ENCODE measurements around the gene RALB. TPM values are rescaled to one million over a fixed set of nuclear protein-coding genes. Genes with fewer than 3 reads are reported as not detected.

Gene RALB
- total and polyA plus RNA-seq, 2 of the 8 experiments (the other 6 are each of a cell fraction or from before 2014, with no cell fraction given), result 12.0 to 16.6 TPM

- Histone ChIP-seq H2BK120ac (replicated peaks; ENCODE audit: low read depth, low read length) (no peak overlapping the region), H3K9me3 (ENCODE audit: insufficient read depth in 2 of 2, low read depth in 1 of 2, low read length in 1 of 2) (peaks cover 7 to 9% of the 10 kb centered on the region in 2 experiments), H2BK5ac (ENCODE audit: low read depth, low read length) (no peak overlapping the region), H2AK5ac (ENCODE audit: low read depth, low read length) (peak overlapping the region; percentile 67; the same call in 1 of the 2 replicates), H2BK20ac (ENCODE audit: low read length) (no peak overlapping the region), H3K9ac (replicated peaks in 1 of 4; ENCODE audit: extremely low read depth in 1 of 4, low read depth in 3 of 4, low read length in 3 of 4) (no peak overlapping the region), H3K79me2 (ENCODE audit: control insufficient read depth in 1 of 2, insufficient read depth in 2 of 2, low read length in 2 of 2) (peaks cover 0 to 2% of the 10 kb centered on the region in 2 experiments; a peak in 1 of 4 replicates), H4K20me1 (replicated peaks in 1 of 2; ENCODE audit: control insufficient read depth in 1 of 2, insufficient read depth in 2 of 2, low read length in 2 of 2) (peaks cover 3 to 5% of the 10 kb centered on the region in 2 experiments), H3K56ac (replicated peaks; ENCODE audit: insufficient read length, low read depth, low read length) (no peak overlapping the region), H3K18ac (ENCODE audit: extremely low read depth, low read length) (no peak overlapping the region), H3K23me2 (ENCODE audit: low read depth, low read length) (peaks cover 3% of the 10 kb centered on the region; the same call in 1 of the 2 replicates), H4K91ac (replicated peaks; ENCODE audit: insufficient read length, low read length) (no peak overlapping the region), H2BK15ac (ENCODE audit: low read length) (no peak overlapping the region), H3K4ac (replicated peaks; ENCODE audit: insufficient read length, low read depth, low read length) (no peak overlapping the region), H3K4me1 (replicated peaks in 1 of 4; ENCODE audit: control insufficient read depth in 3 of 4, insufficient read depth in 4 of 4, low read length in 3 of 4) (peaks cover 0 to 7% (median 6%) of the 10 kb centered on the region in 4 experiments; a peak in 5 of 7 replicates), H4K5ac (ENCODE audit: insufficient read length, low read depth, low read length) (no peak overlapping the region), H3K23ac (ENCODE audit: insufficient read length) (no peak overlapping the region), H4K8ac (ENCODE audit: extremely low read depth, insufficient read depth, low read length) (peak overlapping the region; percentile 96), H3K4me2 (ENCODE audit: insufficient read depth in 1 of 2, low read depth in 2 of 2, low read length in 2 of 2) (peak overlapping the region; percentile 67 to 76), H3K27ac (ENCODE audit: low read depth, low read length) (0 out of 2 replicates have a peak overlapping the region, but pooled peaks have one; percentile 65), H3K79me1 (ENCODE audit: low read depth, low read length) (no peaks in the 10 kb centered on the region), H3K36me3 (ENCODE audit: control insufficient read depth in 2 of 4, insufficient read depth in 4 of 4, low read length in 3 of 4) (peaks cover 0 to 6% (median 0%) of the 10 kb centered on the region in 4 experiments; a peak in 3 of 8 replicates), H2AFZ (ENCODE audit: low read length) (peak overlapping the region; percentile 35; the same call in 1 of the 2 replicates), H3K14ac (ENCODE audit: insufficient read length) (no peak overlapping the region), H3K4me3 (ENCODE audit: extremely low read depth in 1 of 4, insufficient read depth in 2 of 4, low read depth in 3 of 4, low read length in 4 of 4) (peak overlapping the region; percentile 49 to 78 (median 52); a peak in 5 of 8 replicates), H2BK12ac (ENCODE audit: low read depth, low read length) (no peak overlapping the region), H3K27me3 (replicated peaks in 1 of 4; ENCODE audit: control insufficient read depth in 3 of 4, extremely low read depth in 1 of 4, insufficient read depth in 3 of 4, low read length in 3 of 4) (peaks cover 13 to 38% (median 29%) of the 10 kb centered on the region in 4 experiments)
- DNase-seq (ENCODE audit: low read depth in 1 of 2, low spot score in 2 of 2), result no peak
- CTCF ChIA-PET (ENCODE audit: partially characterized antibody), result no interaction called here
- no peak for FAIRE-seq
- 90% methylated on average over 39 of the region's 49 CpGs; no CpG with 5 or more reads in 1 of the 2 experiments for WGBS, 2 experiments (ENCODE audit: extremely low coverage in 1 of 2, insufficient coverage in 1 of 2, insufficient read length in 1 of 2, insufficient replicate concordance in 2 of 2, low coverage in 1 of 2, low lambda C conversion rate in 2 of 2, missing lambda C conversion rate in 1 of 2)
- POLR2A ChIA-PET (ENCODE audit: partially characterized antibody), result interaction anchor here (1.0 to 1.2 kb wide), 3 partner anchors 12 to 25 kb away, joined by 3 read pairs; no protein-coding TSS in a partner anchor
- TF ChIP-seq JUND (IDR thresholded peaks at IDR 0.05; ENCODE audit: low read length) (no peak), RNF2 (IDR thresholded peaks at IDR 0.05; ENCODE audit: borderline replicate concordance, low read depth, low read length, missing control alignments, poor library complexity, severe bottlenecking) (peak; percentile 45)
These were observed 30.2 kb upstream of the RALB start for GRCh38 chr2:120222186-120223033.
